GM19328 (cell line): ENCODE data around the gene ZBTB7C.

Experiments
- ATAC-seq: cut with Tn5 transposase; IDR thresholded peaks from one replicate; pipeline ENCODE4 v1.9.1; 2021; ENCODE audit warnings: mild to moderate bottlenecking, moderate library complexity; ENCODE audit not compliant: unreplicated experiment

ZBTB7C gene

GRCh38 chr18:48219810-48220499 is 189.2 kb downstream of the ZBTB7C start:
- ATAC-seq, result no peak

- no peak for ATAC-seq
Observed at GRCh38 chr18:48219037-48219809, 190.0 kb downstream of the ZBTB7C start.

- no peak for ATAC-seq
Observed at GRCh38 chr18:48218285-48219022, 190.7 kb downstream of the ZBTB7C start.

GRCh38 chr18:48217258-48218250 is 191.6 kb downstream of the ZBTB7C start:
- no peak for ATAC-seq

- ATAC-seq, result no peak
Observed at GRCh38 chr18:48216639-48217257, 192.4 kb downstream of the ZBTB7C start.

GRCh38 chr18:48215876-48216638 is 193.1 kb downstream of the ZBTB7C start:
- no peak for ATAC-seq

- no peak for ATAC-seq
Observed at GRCh38 chr18:48213791-48214190, 195.4 kb downstream of the ZBTB7C start.

- ATAC-seq, result no peak
Observed at GRCh38 chr18:48208432-48209140, 200.6 kb downstream of the ZBTB7C start.

- no peak for ATAC-seq
Observed at GRCh38 chr18:48207733-48208132, 201.4 kb downstream of the ZBTB7C start.

GRCh38 chr18:48206887-48207286 is 202.3 kb downstream of the ZBTB7C start:
- ATAC-seq, result no peak

GRCh38 chr18:48203961-48204666 is 205.1 kb downstream of the ZBTB7C start:
- no peak for ATAC-seq

- no peak for ATAC-seq
Observed at GRCh38 chr18:48203288-48203945, 205.8 kb downstream of the ZBTB7C start.

- ATAC-seq, result no peak
Observed at GRCh38 chr18:48202350-48203260, 206.6 kb downstream of the ZBTB7C start.

GRCh38 chr18:48202006-48202348 is 207.2 kb downstream of the ZBTB7C start:
- no peak for ATAC-seq

GRCh38 chr18:48201337-48202005 is 207.7 kb downstream of the ZBTB7C start:
- no peak for ATAC-seq
